Endothelial cell of umbilical vein (primary cell): Measurements from ENCODE around the gene GPATCH1. TPM values are rescaled to one million over a fixed set of nuclear protein-coding genes. Genes with fewer than 3 reads are reported as not detected.

Experiments
- BruUV-seq: library from RNA; stranded (reverse); fragments of 400-500 nt; replicated peaks from 2 replicates; lab custom pipeline; 2021; lab: Mats Ljungman, UMichigan
- CTCF ChIA-PET: fragments of 300-600, 350-600 bp; sonication (Branson Sonifier 250); formaldehyde crosslinking; loops from one replicate; lab custom pipeline; 2021; ENCODE audit warnings: antibody characterized with exemption, inconsistent platforms; lab: Charles Lee
- POLR2A ChIA-PET: fragments of 300-600, 350-600 bp; sonication (Branson Sonifier 250); formaldehyde crosslinking; loops from one replicate; lab custom pipeline; 2021; ENCODE audit warnings: antibody characterized with exemption, inconsistent platforms; lab: Charles Lee
- DNase-seq: peaks from one replicate; pipeline ENCODE4 v3.0.0-alpha.2; 2011; ENCODE audit warnings: low read depth, low spot score
- FAIRE-seq: peaks from 2 replicates; lab custom pipeline; 2011; peaks lifted over from hg19 to GRCh38; lab: Jason Lieb, UNC
- H2AFZ ChIP-seq: 2 replicates; pipeline ENCODE4 v1.6.0; 2012; ENCODE audit warnings: low read depth, low read length, control low read depth, inconsistent platforms
- H3K27ac ChIP-seq: 2 replicates; pipeline ENCODE4 v1.5.1; 2011; ENCODE audit warnings: low read depth, mild to moderate bottlenecking, control low read depth, low read length, moderate library complexity; ENCODE audit not compliant: insufficient read depth
- H3K27me3 ChIP-seq, 2 experiments: 2 replicates each; pipeline versions ENCODE4 v1.6.0 to v1.6.1; 2011; ENCODE audit warnings: low read length in 2 of 2, mixed read lengths in 1 of 2; ENCODE audit not compliant: control insufficient read depth in 2 of 2, insufficient read depth in 2 of 2
- H3K36me3 ChIP-seq, 2 experiments: 2 replicates in 1 of 2; 3 replicates in 1 of 2; pipeline ENCODE4 v1.5.1; 2011; ENCODE audit warnings: low read length in 2 of 2, mild to moderate bottlenecking in 1 of 2, moderate library complexity in 1 of 2; ENCODE audit not compliant: control insufficient read depth in 2 of 2, insufficient read depth in 2 of 2; ENCODE audit errors: extremely low read depth in 1 of 2
- H3K4me1 ChIP-seq: 3 replicates; pipeline ENCODE4 v1.5.1; 2011; ENCODE audit warnings: mild to moderate bottlenecking, low read length; ENCODE audit not compliant: control insufficient read depth, insufficient read depth; ENCODE audit errors: extremely low read depth
- H3K4me2 ChIP-seq: 2 replicates; pipeline ENCODE4 v1.6.1; 2011; ENCODE audit warnings: low read length, control low read depth, mixed read lengths; ENCODE audit not compliant: insufficient read depth
- H3K4me3 ChIP-seq, 3 experiments: fragments of 200-600 bp in 1 of 3; sonication (generic), shearing (Covaris generic) in 1 of 3; replicated peaks in 1 of 3; 2 replicates each; pipeline ENCODE4 v1.5.1; 2011 to 2016; ENCODE audit warnings: control low read depth in 3 of 3, low read length in 3 of 3, mild to moderate bottlenecking in 2 of 3, inconsistent platforms in 1 of 3, low read depth in 1 of 3, moderate library complexity in 1 of 3; ENCODE audit not compliant: insufficient read depth in 1 of 3
- H3K79me2 ChIP-seq: 2 replicates; pipeline ENCODE4 v1.6.0; 2012; ENCODE audit warnings: low read length, inconsistent platforms; ENCODE audit not compliant: control insufficient read depth, insufficient read depth
- H3K9ac ChIP-seq: replicated peaks from 2 replicates; pipeline ENCODE3; 2011; ENCODE audit warnings: low read length, control low read depth; ENCODE audit not compliant: insufficient read depth; ENCODE audit errors: extremely low read depth
- H3K9me1 ChIP-seq: replicated peaks from 3 replicates; pipeline ENCODE4 v1.6.0; 2011; ENCODE audit warnings: mild to moderate bottlenecking, low read length; ENCODE audit not compliant: control insufficient read depth, insufficient read depth; ENCODE audit errors: extremely low read depth
- H3K9me3 ChIP-seq: replicated peaks from 2 replicates; pipeline ENCODE4 v1.5.1; 2012; ENCODE audit warnings: low read length, inconsistent platforms; ENCODE audit not compliant: control insufficient read depth, insufficient read depth
- H4K20me1 ChIP-seq: replicated peaks from 2 replicates; pipeline ENCODE3; 2011; ENCODE audit warnings: mild to moderate bottlenecking, low read length; ENCODE audit not compliant: control insufficient read depth, insufficient read depth; ENCODE audit errors: extremely low read depth
- CTCF ChIP-seq, 2 donors: IDR thresholded peaks; 1 replicate in 1 of 2; 2 replicates in 1 of 2; pipeline ENCODE4 v1.5.1; 2011; ENCODE audit warnings: low read length in 2 of 2, mild to moderate bottlenecking in 2 of 2, moderate library complexity in 2 of 2, control low read depth in 1 of 2, inconsistent platforms in 1 of 2, low read depth in 1 of 2; ENCODE audit not compliant: insufficient read depth in 1 of 2; ENCODE audit errors: extremely low read depth in 1 of 2
- EZH2 ChIP-seq: IDR thresholded peaks from 2 replicates; pipeline ENCODE4 v1.6.1; 2012; ENCODE audit warnings: borderline replicate concordance, low read depth, mild to moderate bottlenecking, moderate library complexity, low read length, inconsistent platforms; ENCODE audit not compliant: severe bottlenecking
- FOS ChIP-seq: IDR thresholded peaks from 2 replicates; pipeline ENCODE4 v1.6.1; 2011; ENCODE audit warnings: mild to moderate bottlenecking, low read length, moderate library complexity, borderline replicate concordance; ENCODE audit not compliant: insufficient read depth
- GATA2 ChIP-seq: IDR thresholded peaks from 2 replicates; pipeline ENCODE4 v1.7.0; 2011; ENCODE audit warnings: low read depth, mild to moderate bottlenecking, moderate library complexity, mixed read lengths, low read length; ENCODE audit not compliant: insufficient read length, insufficient read depth
- JUN ChIP-seq: IDR thresholded peaks from 2 replicates; pipeline ENCODE4 v1.6.1; 2011; ENCODE audit warnings: borderline replicate concordance, low read depth; ENCODE audit not compliant: insufficient read length, insufficient read depth
- MAX ChIP-seq: IDR thresholded peaks from 2 replicates; pipeline ENCODE4 v1.6.1; 2011; ENCODE audit not compliant: insufficient read depth, insufficient read length
- MYC ChIP-seq: IDR thresholded peaks from one replicate; pipeline ENCODE4 v1.6.1; 2011; ENCODE audit warnings: mild to moderate bottlenecking, low read depth, low read length
- POLR2A ChIP-seq: IDR thresholded peaks from 2 replicates; pipeline ENCODE4 v1.6.1; 2012; ENCODE audit warnings: low read depth, mild to moderate bottlenecking, control low read depth, low read length
- POLR2AphosphoS5 ChIP-seq: IDR thresholded peaks from 2 replicates; pipeline ENCODE4 v1.6.1; 2012; ENCODE audit warnings: low read depth, mild to moderate bottlenecking, control low read depth, low read length, moderate library complexity; ENCODE audit not compliant: insufficient read depth
- dilution Hi-C: fragments of 300-500 bp; cut with MboI; formaldehyde crosslinking; loops from one replicate; pipeline ENCODE4 v1.15.0; 2019; ENCODE audit warnings: low sequenced_read_pairs; ENCODE audit not compliant: extremely low pct_ligation_motif_present
- intact Hi-C: fragments of 100-400 bp; cut with micrococcal nuclease; formaldehyde crosslinking; loops from one replicate; pipeline ENCODE4 v1.10.0; 2022
- polyA plus RNA-seq, 4 experiments: library from polyadenylated mRNA; depleted of rRNA in 3 of 4; stranded (reverse) in 3 of 4; unstranded in 1 of 4; fragments of >200 nt; gene quantifications; 2 replicates each; pipeline versions ENCODE4 v1.2.1 to v1.2.3, GENCODE V29; 2011 to 2012; ENCODE audit warnings: missing spikeins in 1 of 4
- total RNA-seq: library from RNA; stranded (reverse); gene quantifications from 2 replicates; pipeline ENCODE4 v1.2.3, GENCODE V29; 2021

The GPATCH1 gene
- total and polyA plus RNA-seq, 2 donors (not counting 3 experiments of a cell fraction or from before 2014, with no cell fraction given) = 4.5 to 9.2 TPM

GRCh38 chr19:33143897-33144405 is 63.0 kb downstream of the GPATCH1 start:
- no peak overlapping the region for H3K27ac ChIP-seq
- no peak overlapping the region for H3K9ac ChIP-seq
- H3K9me1 ChIP-seq = no peaks in the 10 kb centered on the region
- no peak overlapping the region for H2AFZ ChIP-seq
- BruUV-seq = no TSS peak
- ChIA-PET CTCF (interaction anchor here (0.7 to 3.4 kb wide), 15 partner anchors 12 to 628 kb away, joined by 3 to 68 read pairs (median 4); no protein-coding TSS in a partner anchor), POLR2A (no interaction called here)
- H3K27me3 ChIP-seq = no peaks in the 10 kb centered on the region
- FAIRE-seq (peak; percentile 81), DNase-seq (peak; percentile 60)
- H3K36me3 ChIP-seq = no peaks in the 10 kb centered on the region
- dilution Hi-C loops (no loop called here), intact Hi-C loops (loop anchor here (1.0 to 2.0 kb wide), 3 partner anchors 33 to 263 kb away; no protein-coding TSS in a partner anchor)
- no peak overlapping the region for H3K4me3 ChIP-seq
- no peaks in the 10 kb centered on the region for H3K9me3 ChIP-seq
- no peaks in the 10 kb centered on the region for H3K79me2 ChIP-seq
- H3K4me1 ChIP-seq = no peaks in the 10 kb centered on the region
- H4K20me1 ChIP-seq = no peaks in the 10 kb centered on the region
- H3K4me2 ChIP-seq = no peak overlapping the region
- peak; percentile 89 to 95 for TF ChIP-seq CTCF (IDR thresholded peaks at IDR 0.05; ENCODE audit: extremely low read depth in 1 of 2, insufficient read depth in 1 of 2, low read depth in 1 of 2, low read length in 2 of 2)
- no peak for TF ChIP-seq POLR2AphosphoS5
- TF ChIP-seq MYC = no peak

GRCh38 chr19:33146209-33146608 is 65.2 kb downstream of the GPATCH1 start:
- intact Hi-C loops = no loop called here

More at GRCh38 chr19:33146209-33146608, 65.2 kb downstream of the GPATCH1 start:
- DNase-seq (no peak), FAIRE-seq (no peak)
- Histone ChIP-seq H3K9ac (no peak overlapping the region), H3K27ac (no peak overlapping the region), H4K20me1 (no peaks in the 10 kb centered on the region), H3K4me1 (no peaks in the 10 kb centered on the region), H3K27me3 (no peaks in the 10 kb centered on the region), H2AFZ (no peak overlapping the region), H3K4me3 (no peak overlapping the region), H3K9me3 (no peaks in the 10 kb centered on the region), H3K4me2 (no peak overlapping the region), H3K79me2 (no peaks in the 10 kb centered on the region), H3K9me1 (no peaks in the 10 kb centered on the region), H3K36me3 (no peaks in the 10 kb centered on the region)
- dilution Hi-C loops = no loop called here
- BruUV-seq = no TSS peak
- no peak for TF ChIP-seq FOS
- TF ChIP-seq POLR2A = no peak
- TF ChIP-seq CTCF (IDR thresholded peaks at IDR 0.05; ENCODE audit: extremely low read depth in 1 of 2, insufficient read depth in 1 of 2, low read depth in 1 of 2, low read length in 2 of 2) = no peak
- no peak for TF ChIP-seq MYC
- no peak for TF ChIP-seq EZH2
- no peak for TF ChIP-seq POLR2AphosphoS5
- TF ChIP-seq MAX = no peak
- no peak for TF ChIP-seq JUN
- TF ChIP-seq GATA2 = no peak
- POLR2A ChIA-PET = no interaction called here
- CTCF ChIA-PET = interaction anchor here (3.4 kb wide), 1 partner anchor 38 kb away, joined by 68 read pairs; no protein-coding TSS in a partner anchor
